Activated CD4-positive, alpha-beta memory T cell treated with anti-CD3 and anti-CD28 coated beads for 36 hours (primary cell): ENCODE data around the gene TBCD. TPM values are rescaled to one million over a fixed set of nuclear protein-coding genes. Genes with fewer than 3 reads are reported as not detected.

Source experiments
- CTCF ChIA-PET: fragments of 350-600 bp; sonication (Branson Sonifier 250); formaldehyde crosslinking; loops from one replicate; lab custom pipeline; 2021; ENCODE audit warnings: antibody characterized with exemption, inconsistent platforms; lab: Charles Lee
- POLR2A ChIA-PET: fragments of 350-600 bp; sonication (Branson Sonifier 250); formaldehyde crosslinking; loops from one replicate; lab custom pipeline; 2021; ENCODE audit warnings: antibody characterized with exemption; lab: Charles Lee
- DNase-seq: peaks from one replicate; pipeline ENCODE4 v3.0.0-alpha.2; 2020
- H3K27ac Mint-ChIP-seq: one replicate; pipeline ENCODE4 v1.8.0; 2021; ENCODE audit warnings: mixed read lengths
- H3K27me3 Mint-ChIP-seq: one replicate; pipeline ENCODE4 v1.8.0; 2021; ENCODE audit warnings: mixed read lengths
- H3K36me3 Mint-ChIP-seq: one replicate; pipeline ENCODE4 v1.8.0; 2021; ENCODE audit warnings: mixed read lengths
- H3K4me1 Mint-ChIP-seq: one replicate; pipeline ENCODE4 v1.8.0; 2021; ENCODE audit warnings: low read depth, mixed read lengths
- H3K4me3 Mint-ChIP-seq: one replicate; pipeline ENCODE4 v1.8.0; 2021; ENCODE audit warnings: mild to moderate bottlenecking, mixed read lengths
- H3K9me3 Mint-ChIP-seq: one replicate; pipeline ENCODE4 v1.8.0; 2021; ENCODE audit warnings: mixed read lengths
- intact Hi-C: fragments of 100-400 bp; cut with micrococcal nuclease; formaldehyde crosslinking; loops from one replicate; pipeline ENCODE4 v1.15.1; 2023
- total RNA-seq, 2 experiments: library from RNA; stranded (reverse); gene quantifications; one replicate each; pipeline ENCODE4 v1.2.3, GENCODE V29; 2021

TBCD gene
- total RNA-seq, 2 experiments from 2014 or later: 97.0 to 98.2 TPM

GRCh38 chr17:82716203-82717010 is 35.5 kb upstream of the TBCD start, which contains the start of gene FN3KRP:
Gene FN3KRP, plus strand, starts transcription at chr17:82716706. Its CDS starts 50 bp downstream, at chr17:82716756.
- ChIA-PET CTCF (interaction anchor here (1.4 kb wide), 1 partner anchor 48 kb away, joined by 3 read pairs; no protein-coding TSS in a partner anchor), POLR2A (interaction anchor here (1.1 to 1.4 kb wide), 2 partner anchors 13 to 148 kb away, joined by 3 read pairs; no protein-coding TSS in a partner anchor)
- Mint-ChIP-seq H3K4me3 (peak within 1 kb of the TSS; percentile 90), H3K36me3 (peaks cover 8% of the 10 kb centered on the region), H3K9me3 (no peaks in the 10 kb centered on the region), H3K27ac (peak within 1 kb of the TSS; percentile 82), H3K4me1 (peaks cover 19% of the 10 kb centered on the region), H3K27me3 (no peaks in the 10 kb centered on the region)
- DNase-seq: peak; percentile 93
- intact Hi-C loops: loop anchor here (1.0 to 2.0 kb wide), 2 partner anchors 18 to 34 kb away; partner anchors contain the start of gene RAB40B

- Mint-ChIP-seq H3K4me3 (peak overlapping the region; percentile 10), H3K27ac (no peak overlapping the region), H3K27me3 (no peaks in the 10 kb centered on the region), H3K4me1 (peaks cover 19% of the 10 kb centered on the region), H3K36me3 (peaks cover 21% of the 10 kb centered on the region), H3K9me3 (no peaks in the 10 kb centered on the region)
- POLR2A ChIA-PET: no interaction called here
- intact Hi-C loops: no loop called here
- CTCF ChIA-PET: no interaction called here
- DNase-seq: no peak
Observed at GRCh38 chr17:82718986-82719685, 32.7 kb upstream of the TBCD start.

- Mint-ChIP-seq H3K27ac (no peak overlapping the region), H3K9me3 (no peaks in the 10 kb centered on the region), H3K4me1 (peaks cover 19% of the 10 kb centered on the region), H3K36me3 (peaks cover 22% of the 10 kb centered on the region), H3K4me3 (no peak overlapping the region), H3K27me3 (no peaks in the 10 kb centered on the region)
- DNase-seq: no peak
- CTCF ChIA-PET: no interaction called here
- intact Hi-C loops: no loop called here
- POLR2A ChIA-PET: no interaction called here
Observed at GRCh38 chr17:82720204-82720603, 31.7 kb upstream of the TBCD start.

DNA sequence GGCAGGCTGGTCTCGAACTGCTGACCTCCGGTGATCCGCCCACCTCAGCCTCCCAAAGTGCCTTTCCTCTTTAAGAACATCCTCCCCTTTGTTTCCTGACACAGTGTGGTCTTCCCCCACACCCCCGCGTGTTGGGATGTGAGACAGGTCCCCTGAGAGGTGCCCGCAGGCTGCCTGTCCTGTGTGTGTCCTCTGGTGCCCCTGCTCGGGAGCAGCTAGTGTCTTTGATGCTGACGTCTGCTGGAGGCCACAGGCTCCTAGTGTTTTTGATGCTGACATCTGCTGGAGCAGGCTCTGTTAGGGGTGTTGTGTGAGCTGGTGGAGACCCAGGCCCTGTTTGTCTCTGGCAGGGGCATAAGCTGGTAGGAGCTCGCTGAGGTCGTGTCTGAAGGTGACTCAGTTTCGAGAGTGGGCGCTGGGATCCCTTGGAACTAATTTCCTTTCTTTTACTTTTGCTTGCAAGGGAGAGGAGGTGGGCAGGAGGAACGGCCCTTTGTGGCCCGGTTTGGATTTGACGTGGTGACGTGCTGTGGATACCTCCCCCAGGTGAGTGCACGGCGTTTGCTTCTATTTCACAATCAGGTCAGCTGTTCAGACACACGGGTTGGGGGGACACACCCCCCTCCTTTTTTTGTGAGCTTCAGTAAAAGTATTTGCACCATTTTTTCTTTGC is 29.4 kb upstream of the TBCD start:
- Mint-ChIP-seq H3K4me3 (no peak overlapping the region), H3K4me1 (peaks cover 10% of the 10 kb centered on the region), H3K27me3 (no peaks in the 10 kb centered on the region), H3K27ac (no peak overlapping the region), H3K36me3 (peaks cover 26% of the 10 kb centered on the region), H3K9me3 (no peaks in the 10 kb centered on the region)
- intact Hi-C loops: no loop called here
- POLR2A ChIA-PET: no interaction called here
- DNase-seq: no peak
- CTCF ChIA-PET: no interaction called here

DNA sequence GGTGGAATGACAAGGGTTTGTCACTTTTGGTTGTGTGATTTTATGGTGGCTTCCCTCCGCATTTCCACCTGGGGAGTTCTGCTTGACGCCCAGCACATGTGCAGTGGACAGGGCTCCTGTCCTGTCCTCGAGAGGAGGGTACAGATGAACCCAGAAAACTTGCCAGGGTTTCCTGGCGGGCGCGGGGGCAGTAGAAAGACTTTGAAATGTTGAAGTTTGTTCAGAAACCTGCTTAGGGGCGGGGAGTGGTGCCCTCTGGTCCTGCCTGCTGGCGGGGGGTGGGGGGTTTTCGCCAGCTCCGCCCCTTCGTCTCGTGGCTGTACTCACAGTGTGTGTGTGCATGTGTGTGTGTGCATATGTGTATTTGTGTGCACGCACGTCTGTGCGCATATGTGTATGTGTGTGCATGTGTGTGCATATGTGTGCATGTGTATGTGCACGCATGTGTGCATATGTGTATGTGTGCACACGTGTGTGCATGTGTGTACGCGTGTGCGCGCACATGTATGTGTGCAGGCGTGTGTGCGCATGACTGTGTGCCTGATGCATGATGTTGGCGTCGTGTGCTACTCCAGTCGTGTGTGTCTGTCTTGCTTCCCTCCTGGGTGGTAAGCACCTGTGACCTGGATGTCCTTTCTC is 28.6 kb upstream of the TBCD start:
- ChIA-PET POLR2A (no interaction called here), CTCF (no interaction called here)
- Mint-ChIP-seq H3K27ac (no peak overlapping the region), H3K27me3 (no peaks in the 10 kb centered on the region), H3K9me3 (no peaks in the 10 kb centered on the region), H3K36me3 (peaks cover 26% of the 10 kb centered on the region), H3K4me1 (peaks cover 4% of the 10 kb centered on the region), H3K4me3 (no peak overlapping the region)
- DNase-seq: no peak
- intact Hi-C loops: no loop called here

DNA sequence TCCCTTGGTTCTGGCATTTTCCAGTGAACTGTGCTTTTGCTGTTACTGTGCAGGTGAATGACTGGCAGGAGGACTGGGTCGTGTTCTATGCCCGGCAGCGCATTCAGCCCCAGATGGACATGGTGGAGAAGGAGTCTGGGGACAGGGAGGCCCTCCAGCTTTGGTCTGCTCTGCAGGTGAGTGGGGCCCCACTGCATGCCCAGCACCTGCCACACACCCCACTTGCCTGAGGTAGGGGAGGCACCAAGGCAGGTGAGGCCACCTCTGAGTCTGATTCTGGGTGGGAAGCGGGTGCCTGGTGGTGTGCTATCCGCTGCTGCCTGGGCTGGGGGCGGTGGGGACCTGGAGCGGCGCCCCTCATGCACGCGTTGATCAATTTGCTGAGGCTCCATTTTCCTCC is 25.4 kb upstream of the TBCD start:
- Mint-ChIP-seq H3K4me3 (no peak overlapping the region), H3K36me3 (peaks cover 28% of the 10 kb centered on the region), H3K27me3 (no peaks in the 10 kb centered on the region), H3K4me1 (no peaks in the 10 kb centered on the region), H3K27ac (no peak overlapping the region), H3K9me3 (no peaks in the 10 kb centered on the region)
- CTCF ChIA-PET: no interaction called here
- DNase-seq: no peak
- POLR2A ChIA-PET: no interaction called here
- intact Hi-C loops: no loop called here

DNA sequence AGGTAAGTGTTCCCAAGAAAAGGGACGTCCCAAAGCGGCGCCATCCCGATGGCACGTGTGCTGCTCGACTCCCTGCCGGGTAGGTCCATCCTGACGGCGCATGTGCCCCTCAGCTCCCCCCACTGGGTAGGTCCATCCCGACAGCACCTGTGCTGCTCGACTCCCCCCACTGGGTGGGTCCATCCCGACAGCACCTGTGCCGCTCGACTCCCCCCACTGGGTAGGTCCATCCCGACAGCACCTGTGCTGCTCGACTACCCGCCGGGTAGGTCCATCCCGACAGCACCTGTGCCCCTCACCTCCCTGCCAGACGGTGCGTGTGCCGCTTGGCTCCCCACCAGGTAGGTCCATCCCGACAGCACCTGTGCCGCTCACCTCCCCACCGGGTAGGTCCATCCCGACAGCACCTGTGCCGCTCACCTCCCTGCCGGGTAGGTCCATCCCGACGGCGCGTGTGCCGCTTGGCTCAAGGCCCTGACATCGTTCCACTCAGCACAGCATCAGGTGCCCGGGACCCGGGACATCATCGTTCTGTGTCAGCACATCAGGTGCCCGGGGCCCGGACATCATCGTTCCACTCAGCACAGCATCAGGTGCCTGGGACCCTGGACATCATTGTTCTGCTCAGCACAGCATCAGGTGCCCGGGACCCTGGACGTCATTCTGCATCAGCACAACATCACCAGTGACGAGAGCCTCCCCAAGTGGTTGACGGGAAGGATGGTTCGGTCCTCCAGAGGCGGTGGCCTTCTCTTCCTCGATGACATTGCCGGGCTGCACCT is 22.2 kb upstream of the TBCD start:
- Mint-ChIP-seq H3K9me3 (peaks cover 7% of the 10 kb centered on the region), H3K4me1 (no peaks in the 10 kb centered on the region), H3K27me3 (no peaks in the 10 kb centered on the region), H3K27ac (no peak overlapping the region), H3K36me3 (peaks cover 27% of the 10 kb centered on the region), H3K4me3 (no peak overlapping the region)
- POLR2A ChIA-PET: interaction anchor here (0.5 to 1.0 kb wide), 2 partner anchors 13 to 393 kb away, joined by 3 read pairs; partner anchors contain the start of gene FN3KRP
- CTCF ChIA-PET: no interaction called here
- intact Hi-C loops: no loop called here
- DNase-seq: no peak

GRCh38 chr17:82732118-82732743 is 19.6 kb upstream of the TBCD start:
- no peaks in the 10 kb centered on the region for H3K4me1 Mint-ChIP-seq
- POLR2A ChIA-PET: no interaction called here
- CTCF ChIA-PET: no interaction called here
- H3K27ac Mint-ChIP-seq: no peak overlapping the region
- no peaks in the 10 kb centered on the region for H3K27me3 Mint-ChIP-seq
- H3K4me3 Mint-ChIP-seq: no peak overlapping the region
- H3K36me3 Mint-ChIP-seq: peaks cover 23% of the 10 kb centered on the region
- H3K9me3 Mint-ChIP-seq: peaks cover 7% of the 10 kb centered on the region
- no peak for DNase-seq
- intact Hi-C loops: no loop called here

- Mint-ChIP-seq H3K27ac (no peak within 1 kb of the TSS), H3K27me3 (no peaks in the 10 kb centered on the region), H3K4me3 (peak within 1 kb of the TSS; percentile 37), H3K9me3 (peaks cover 11% of the 10 kb centered on the region), H3K4me1 (no peaks in the 10 kb centered on the region), H3K36me3 (peaks cover 18% of the 10 kb centered on the region)
- ChIA-PET CTCF (no interaction called here), POLR2A (no interaction called here)
- peak; percentile 42 for DNase-seq
- intact Hi-C loops: no loop called here
Observed at GRCh38 chr17:82734987-82735866, 16.6 kb upstream of the TBCD start, which contains the start of gene FN3K. Gene FN3K, plus strand, starts transcription at chr17:82735615. Its CDS starts 22 bp downstream, at chr17:82735637.

DNA sequence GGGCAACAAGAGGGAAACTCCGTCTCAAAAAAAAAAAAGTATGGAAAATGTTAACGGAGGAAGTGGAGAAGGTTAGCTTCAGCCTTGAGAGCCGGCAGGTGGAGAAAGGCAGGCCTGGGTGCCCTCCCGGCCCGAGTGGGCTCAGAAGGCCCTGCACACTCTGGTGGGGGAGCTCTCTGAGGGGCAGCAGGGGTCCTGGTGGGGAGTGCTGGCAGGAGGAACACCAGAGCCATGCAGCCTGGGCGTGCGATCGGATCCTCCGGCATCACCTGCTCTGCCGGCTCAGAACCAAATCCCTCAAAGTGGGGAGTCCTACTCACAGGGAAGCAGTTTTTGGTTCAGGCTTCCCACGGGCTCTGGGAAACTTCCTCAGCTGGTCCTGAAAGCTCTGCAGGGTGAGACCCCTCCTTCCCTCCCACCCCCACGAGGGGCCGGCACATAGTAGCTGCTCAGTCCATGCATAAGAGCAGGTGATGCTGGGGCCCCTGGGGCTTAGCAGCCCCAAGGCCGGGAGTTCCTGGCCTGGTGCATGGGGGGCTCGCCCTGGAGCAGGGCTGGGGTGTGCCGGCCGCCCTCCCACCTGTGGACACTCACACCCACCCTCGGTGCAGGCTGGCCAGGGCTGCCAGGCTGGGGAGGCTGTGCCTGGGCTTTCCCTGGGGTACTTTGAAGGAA is 15.2 kb upstream of the TBCD start:
- DNase-seq: no peak
- peaks cover 27% of the 10 kb centered on the region for H3K36me3 Mint-ChIP-seq
- peaks cover 24% of the 10 kb centered on the region for H3K9me3 Mint-ChIP-seq
- H3K4me3 Mint-ChIP-seq: no peak overlapping the region
- intact Hi-C loops: no loop called here
- CTCF ChIA-PET: no interaction called here
- H3K27ac Mint-ChIP-seq: no peak overlapping the region
- no peaks in the 10 kb centered on the region for H3K27me3 Mint-ChIP-seq
- no peaks in the 10 kb centered on the region for H3K4me1 Mint-ChIP-seq
- POLR2A ChIA-PET: no interaction called here
